ENCODE data around the gene TMOD1. TPM values are rescaled to one million over a fixed set of nuclear protein-coding genes. Genes with fewer than 3 reads are reported as not detected.
"Not testable (repeated sequence)": the region's sequence is repeated elsewhere in the genome, so short reads cannot be mapped to it uniquely, and the experiment has no call there.

The TMOD1 gene
- total RNA-seq, 3 donors from 2014 or later = 0.71 to 1.2 (median 0.96) TPM

GRCh38 chr9:97567894-97568202 lies 66.4 kb downstream of the TMOD1 start:
- H3K9me3 Mint-ChIP-seq = no peaks in the 10 kb centered on the region
- no peaks in the 10 kb centered on the region for H3K27me3 Mint-ChIP-seq (ENCODE audit: low read depth)
- no peaks in the 10 kb centered on the region for H3K36me3 Mint-ChIP-seq (ENCODE audit: insufficient read depth)
- DNase-seq (no peak), ATAC-seq (no peak)
- no peak overlapping the region for H3K4me3 Mint-ChIP-seq
- no peaks in the 10 kb centered on the region for H3K4me1 Mint-ChIP-seq (ENCODE audit: low read depth)

- H3K4me1 Mint-ChIP-seq (ENCODE audit: low read depth) = peaks cover under 1% of the 10 kb centered on the region
- H3K36me3 Mint-ChIP-seq (ENCODE audit: insufficient read depth) = no peaks in the 10 kb centered on the region
- H3K27me3 Mint-ChIP-seq (ENCODE audit: low read depth) = no peaks in the 10 kb centered on the region
- no peak for DNase-seq
- no peak overlapping the region for H3K4me3 Mint-ChIP-seq
- no peaks in the 10 kb centered on the region for H3K9me3 Mint-ChIP-seq
- ATAC-seq = no peak
Measured at GRCh38 chr9:97568461-97569275, 67.2 kb downstream of the TMOD1 start.

- ATAC-seq = no peak
- Mint-ChIP-seq H3K4me1 (ENCODE audit: low read depth) (peaks cover 13% of the 10 kb centered on the region), H3K9me3 (no peaks in the 10 kb centered on the region), H3K4me3 (no peak overlapping the region), H3K36me3 (ENCODE audit: insufficient read depth) (no peaks in the 10 kb centered on the region), H3K27me3 (ENCODE audit: low read depth) (peaks cover under 1% of the 10 kb centered on the region)
- no peak for DNase-seq
Measured at GRCh38 chr9:97570899-97571298, 69.4 kb downstream of the TMOD1 start.

GRCh38 chr9:97571664-97572063 lies 70.2 kb downstream of the TMOD1 start:
- ATAC-seq (no peak), DNase-seq (no peak)
- Mint-ChIP-seq H3K9me3 (no peaks in the 10 kb centered on the region), H3K36me3 (ENCODE audit: insufficient read depth) (no peaks in the 10 kb centered on the region), H3K4me1 (ENCODE audit: low read depth) (peaks cover 15% of the 10 kb centered on the region), H3K4me3 (no peak overlapping the region), H3K27me3 (ENCODE audit: low read depth) (peaks cover 3% of the 10 kb centered on the region)

GRCh38 chr9:97572196-97572891 lies 70.9 kb downstream of the TMOD1 start:
- no peaks in the 10 kb centered on the region for H3K36me3 Mint-ChIP-seq (ENCODE audit: insufficient read depth)
- H3K4me1 Mint-ChIP-seq (ENCODE audit: low read depth) = peaks cover 15% of the 10 kb centered on the region
- no peak for DNase-seq
- H3K9me3 Mint-ChIP-seq = no peaks in the 10 kb centered on the region
- ATAC-seq = no peak
- peaks cover 3% of the 10 kb centered on the region for H3K27me3 Mint-ChIP-seq (ENCODE audit: low read depth)
- H3K4me3 Mint-ChIP-seq = no peak overlapping the region

GRCh38 chr9:97572892-97573365 lies 71.5 kb downstream of the TMOD1 start:
- ATAC-seq = no peak
- DNase-seq = no peak
- Mint-ChIP-seq H3K9me3 (no peaks in the 10 kb centered on the region), H3K4me3 (no peak overlapping the region), H3K27me3 (ENCODE audit: low read depth) (peaks cover 3% of the 10 kb centered on the region), H3K36me3 (ENCODE audit: insufficient read depth) (no peaks in the 10 kb centered on the region), H3K4me1 (ENCODE audit: low read depth) (peaks cover 15% of the 10 kb centered on the region)

GRCh38 chr9:97573482-97574073 lies 72.1 kb downstream of the TMOD1 start:
- Mint-ChIP-seq H3K9me3 (no peaks in the 10 kb centered on the region), H3K27me3 (ENCODE audit: low read depth) (peaks cover 3% of the 10 kb centered on the region), H3K4me1 (ENCODE audit: low read depth) (peaks cover 15% of the 10 kb centered on the region), H3K4me3 (peak overlapping the region; percentile 44), H3K36me3 (ENCODE audit: insufficient read depth) (no peaks in the 10 kb centered on the region)
- no peak for DNase-seq
- ATAC-seq = peak in 1 of 2 donors; percentile 17

- not testable (repeated sequence) for H3K9me3 Mint-ChIP-seq; DNase-seq; H3K27me3 Mint-ChIP-seq (ENCODE audit: low read depth); H3K36me3 Mint-ChIP-seq (ENCODE audit: insufficient read depth); H3K4me3 Mint-ChIP-seq; ATAC-seq
- H3K4me1 Mint-ChIP-seq (ENCODE audit: low read depth) = peaks cover 15% of the 10 kb centered on the region
Measured at GRCh38 chr9:97574101-97574571, 72.7 kb downstream of the TMOD1 start.

- H3K4me1 Mint-ChIP-seq (ENCODE audit: low read depth) = peaks cover 15% of the 10 kb centered on the region
- peak; percentile 64 to 72 for ATAC-seq
- H3K27me3 Mint-ChIP-seq (ENCODE audit: low read depth); H3K9me3 Mint-ChIP-seq; H3K36me3 Mint-ChIP-seq (ENCODE audit: insufficient read depth); DNase-seq: not testable (repeated sequence)
- H3K4me3 Mint-ChIP-seq = peak overlapping the region; percentile 79
Measured at GRCh38 chr9:97574921-97575672, 73.6 kb downstream of the TMOD1 start.

- Mint-ChIP-seq H3K4me1 (ENCODE audit: low read depth) (peaks cover 15% of the 10 kb centered on the region), H3K27me3 (ENCODE audit: low read depth) (peaks cover 3% of the 10 kb centered on the region), H3K4me3 (peak overlapping the region; percentile 79), H3K36me3 (ENCODE audit: insufficient read depth) (peaks cover 4% of the 10 kb centered on the region), H3K9me3 (peaks cover 5% of the 10 kb centered on the region)
- ATAC-seq = peak in 1 of 2 donors; percentile 45
- DNase-seq = no peak
Measured at GRCh38 chr9:97575673-97576200, 74.3 kb downstream of the TMOD1 start.

- Mint-ChIP-seq H3K4me1 (ENCODE audit: low read depth) (peaks cover 15% of the 10 kb centered on the region), H3K36me3 (ENCODE audit: insufficient read depth) (peaks cover 4% of the 10 kb centered on the region), H3K4me3 (no peak overlapping the region), H3K27me3 (ENCODE audit: low read depth) (peaks cover 3% of the 10 kb centered on the region), H3K9me3 (peaks cover 5% of the 10 kb centered on the region)
- DNase-seq (no peak), ATAC-seq (no peak)
Measured at GRCh38 chr9:97577051-97577450, 75.6 kb downstream of the TMOD1 start.

GRCh38 chr9:97578846-97579245 lies 77.4 kb downstream of the TMOD1 start:
- DNase-seq (no peak), ATAC-seq (no peak)
- Mint-ChIP-seq H3K4me1 (ENCODE audit: low read depth) (peaks cover 14% of the 10 kb centered on the region), H3K9me3 (peaks cover 5% of the 10 kb centered on the region), H3K27me3 (ENCODE audit: low read depth) (peaks cover 3% of the 10 kb centered on the region), H3K4me3 (no peak overlapping the region), H3K36me3 (ENCODE audit: insufficient read depth) (peaks cover 4% of the 10 kb centered on the region)

- H3K4me1 Mint-ChIP-seq (ENCODE audit: low read depth) = peaks cover 11% of the 10 kb centered on the region
- peaks cover 4% of the 10 kb centered on the region for H3K36me3 Mint-ChIP-seq (ENCODE audit: insufficient read depth)
- no peak overlapping the region for H3K4me3 Mint-ChIP-seq
Measured at GRCh38 chr9:97579914-97580313, 78.4 kb downstream of the TMOD1 start.

GRCh38 chr9:97581590-97581989 lies 80.1 kb downstream of the TMOD1 start:
- H3K9me3 Mint-ChIP-seq; DNase-seq; H3K4me3 Mint-ChIP-seq; H3K27me3 Mint-ChIP-seq (ENCODE audit: low read depth); ATAC-seq; H3K4me1 Mint-ChIP-seq (ENCODE audit: low read depth); H3K36me3 Mint-ChIP-seq (ENCODE audit: insufficient read depth): not testable (repeated sequence)

More at GRCh38 chr9:97579914-97580313, 78.4 kb downstream of the TMOD1 start:
- H3K9me3 Mint-ChIP-seq = peaks cover 5% of the 10 kb centered on the region
- no peak for ATAC-seq
- peaks cover 3% of the 10 kb centered on the region for H3K27me3 Mint-ChIP-seq (ENCODE audit: low read depth)
- DNase-seq = no peak

Measured in activated T-cell treated with anti-CD3 and anti-CD28 coated beads, Interleukin-2, amount 50 U/mL, for 4 hours (primary cell).